ENCODE measurements around the gene HIVEP2.

Gene HIVEP2

GRCh38 chr6:142868917-142869316, 76.1 kb downstream of the HIVEP2 start:
- DNase-seq (ENCODE audit: extremely low read depth in 1 of 2, low read depth in 1 of 2) = no peak

GRCh38 chr6:142867988-142868812, 76.8 kb downstream of the HIVEP2 start:
- DNase-seq (ENCODE audit: extremely low read depth in 1 of 2, low read depth in 1 of 2) = no peak

- DNase-seq (ENCODE audit: extremely low read depth in 1 of 2, low read depth in 1 of 2) = no peak
Measured at GRCh38 chr6:142867355-142867801, 77.6 kb downstream of the HIVEP2 start.

GRCh38 chr6:142863981-142864380, 81.0 kb downstream of the HIVEP2 start:
- DNase-seq (ENCODE audit: extremely low read depth in 1 of 2, low read depth in 1 of 2) = no peak

GRCh38 chr6:142861711-142862110, 83.3 kb downstream of the HIVEP2 start:
- DNase-seq (ENCODE audit: extremely low read depth in 1 of 2, low read depth in 1 of 2) = no peak

- no peak for DNase-seq (ENCODE audit: extremely low read depth in 1 of 2, low read depth in 1 of 2)
Measured at GRCh38 chr6:142860498-142860897, 84.5 kb downstream of the HIVEP2 start.

- no peak for DNase-seq (ENCODE audit: extremely low read depth in 1 of 2, low read depth in 1 of 2)
Measured at GRCh38 chr6:142857796-142858555, 87.0 kb downstream of the HIVEP2 start.

- DNase-seq (ENCODE audit: extremely low read depth in 1 of 2, low read depth in 1 of 2) = no peak
Measured at GRCh38 chr6:142857233-142857761, 87.7 kb downstream of the HIVEP2 start.

GRCh38 chr6:142856624-142857232, 88.2 kb downstream of the HIVEP2 start:
- no peak for DNase-seq (ENCODE audit: extremely low read depth in 1 of 2, low read depth in 1 of 2)

- DNase-seq (ENCODE audit: extremely low read depth in 1 of 2, low read depth in 1 of 2) = no peak
Measured at GRCh38 chr6:142855893-142856623, 88.9 kb downstream of the HIVEP2 start.

GRCh38 chr6:142854589-142855488, 90.1 kb downstream of the HIVEP2 start:
- no peak for DNase-seq (ENCODE audit: extremely low read depth in 1 of 2, low read depth in 1 of 2)

GRCh38 chr6:142853244-142854180, 91.5 kb downstream of the HIVEP2 start:
- no peak for DNase-seq (ENCODE audit: extremely low read depth in 1 of 2, low read depth in 1 of 2)

GRCh38 chr6:142851601-142852000, 93.4 kb downstream of the HIVEP2 start:
- DNase-seq (ENCODE audit: extremely low read depth in 1 of 2, low read depth in 1 of 2) = no peak

- no peak for DNase-seq (ENCODE audit: extremely low read depth in 1 of 2, low read depth in 1 of 2)
Measured at GRCh38 chr6:142850679-142851423, 94.1 kb downstream of the HIVEP2 start.

GRCh38 chr6:142848976-142849375, 96.0 kb downstream of the HIVEP2 start:
- no peak for DNase-seq (ENCODE audit: extremely low read depth in 1 of 2, low read depth in 1 of 2)

GRCh38 chr6:142848156-142848555, 96.8 kb downstream of the HIVEP2 start:
- DNase-seq (ENCODE audit: extremely low read depth in 1 of 2, low read depth in 1 of 2) = no peak

GRCh38 chr6:142846883-142847287, 98.1 kb downstream of the HIVEP2 start:
- DNase-seq (ENCODE audit: extremely low read depth in 1 of 2, low read depth in 1 of 2) = no peak

GRCh38 chr6:142846459-142846831, 98.5 kb downstream of the HIVEP2 start:
- no peak for DNase-seq (ENCODE audit: extremely low read depth in 1 of 2, low read depth in 1 of 2)
